ENCODE measurements around the gene UBE4B. TPM values are rescaled to one million over a fixed set of nuclear protein-coding genes. Genes with fewer than 3 reads are reported as not detected.

UBE4B gene
- total and polyA plus RNA-seq, 2 donors (not counting 1 experiment from before 2014, with no cell fraction given), result 21.7 to 57.5 TPM

DNA sequence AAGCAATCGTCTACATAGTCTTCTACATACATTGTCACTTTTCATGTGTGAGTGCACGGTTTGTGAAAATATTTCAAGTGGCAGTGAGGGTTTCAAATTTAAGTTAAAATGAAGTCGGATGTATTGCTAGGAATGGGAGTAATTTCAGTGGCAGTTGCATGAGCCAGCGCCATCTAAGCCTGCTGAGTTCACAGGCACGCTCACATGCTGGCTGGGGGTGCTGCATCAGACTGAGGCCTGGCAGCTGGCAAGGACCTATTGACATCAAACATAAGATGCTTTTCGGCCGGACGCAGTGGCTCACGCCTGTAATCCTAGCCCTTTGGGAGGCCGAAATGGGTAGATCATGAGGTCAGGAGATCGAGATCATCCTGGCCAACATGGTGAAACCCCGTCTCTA lies 80.7 kb downstream of the UBE4B start:
- no peaks in the 10 kb centered on the region for H3K4me1 Mint-ChIP-seq
- H3K36me3 ChIP-seq (replicated peaks in 1 of 2; ENCODE audit: control extremely low read depth in 1 of 2, control insufficient read depth in 1 of 2, extremely low read depth in 1 of 2, insufficient read depth in 2 of 2, low read length in 1 of 2), result peaks cover 0 to 37% of the 10 kb centered on the region in 2 experiments
- H3K27me3 ChIP-seq (replicated peaks in 1 of 4; ENCODE audit: control extremely low read depth in 1 of 4, control insufficient read depth in 3 of 4, insufficient read depth in 4 of 4, low read length in 3 of 4), result no peaks in the 10 kb centered on the region
- H4K20me1 ChIP-seq (ENCODE audit: control insufficient read depth, insufficient read depth, low read length, poor library complexity, severe bottlenecking), result no peaks in the 10 kb centered on the region
- no peak overlapping the region for H3K4me3 Mint-ChIP-seq
- H3K27me3 Mint-ChIP-seq, result no peaks in the 10 kb centered on the region
- H3K27ac Mint-ChIP-seq, result no peak overlapping the region
- H3K9me3 Mint-ChIP-seq (ENCODE audit: insufficient read depth), result no peaks in the 10 kb centered on the region
- H3K79me2 ChIP-seq (ENCODE audit: control insufficient read depth, insufficient read depth, low read length), result peaks cover 5% of the 10 kb centered on the region
- ChIA-PET POLR2A (no interaction called here), CTCF (no interaction called here)
- ATAC-seq (ENCODE audit: low read depth) (no peak), DNase-seq (no peak)
- WGBS (ENCODE audit: insufficient coverage), result 96% methylated on average over 9 of the region's 12 CpGs
- no peak overlapping the region for H3K4me2 ChIP-seq (replicated peaks; ENCODE audit: low read depth, low read length, poor library complexity, severe bottlenecking)
- no peaks in the 10 kb centered on the region for H3K9me3 ChIP-seq (ENCODE audit: control extremely low read depth in 1 of 3, control insufficient read depth in 2 of 3, insufficient read depth in 1 of 3, low read length in 2 of 3)
- intact Hi-C loops (cut with micrococcal nuclease), result no loop called here
- H3K9ac ChIP-seq (ENCODE audit: low read length), result no peak overlapping the region
- H2AFZ ChIP-seq (ENCODE audit: insufficient read depth, low read depth, low read length, poor library complexity, severe bottlenecking), result no peak overlapping the region
- TF ChIP-seq, protein P1, sequence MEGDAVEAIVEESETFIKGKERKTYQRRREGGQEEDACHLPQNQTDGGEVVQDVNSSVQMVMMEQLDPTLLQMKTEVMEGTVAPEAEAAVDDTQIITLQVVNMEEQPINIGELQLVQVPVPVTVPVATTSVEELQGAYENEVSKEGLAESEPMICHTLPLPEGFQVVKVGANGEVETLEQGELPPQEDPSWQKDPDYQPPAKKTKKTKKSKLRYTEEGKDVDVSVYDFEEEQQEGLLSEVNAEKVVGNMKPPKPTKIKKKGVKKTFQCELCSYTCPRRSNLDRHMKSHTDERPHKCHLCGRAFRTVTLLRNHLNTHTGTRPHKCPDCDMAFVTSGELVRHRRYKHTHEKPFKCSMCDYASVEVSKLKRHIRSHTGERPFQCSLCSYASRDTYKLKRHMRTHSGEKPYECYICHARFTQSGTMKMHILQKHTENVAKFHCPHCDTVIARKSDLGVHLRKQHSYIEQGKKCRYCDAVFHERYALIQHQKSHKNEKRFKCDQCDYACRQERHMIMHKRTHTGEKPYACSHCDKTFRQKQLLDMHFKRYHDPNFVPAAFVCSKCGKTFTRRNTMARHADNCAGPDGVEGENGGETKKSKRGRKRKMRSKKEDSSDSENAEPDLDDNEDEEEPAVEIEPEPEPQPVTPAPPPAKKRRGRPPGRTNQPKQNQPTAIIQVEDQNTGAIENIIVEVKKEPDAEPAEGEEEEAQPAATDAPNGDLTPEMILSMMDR (IDR thresholded peaks at IDR 0.05), result no peak
- TF ChIP-seq EZH2 (IDR thresholded peaks at IDR 0.05; ENCODE audit: borderline replicate concordance, insufficient read depth, low read depth, low read length, poor library complexity, severe bottlenecking), result no peak
- H3K27ac ChIP-seq (ENCODE audit: low read length in 2 of 2), result no peak overlapping the region
- no peak overlapping the region for H3K4me3 ChIP-seq (ENCODE audit: control extremely low read depth in 1 of 5, extremely low read depth in 1 of 5, insufficient read depth in 1 of 5, low read depth in 2 of 5, low read length in 4 of 5)
- no peaks in the 10 kb centered on the region for H3K4me1 ChIP-seq (ENCODE audit: control insufficient read depth in 2 of 2, insufficient read depth in 2 of 2, low read length in 2 of 2)

DNA sequence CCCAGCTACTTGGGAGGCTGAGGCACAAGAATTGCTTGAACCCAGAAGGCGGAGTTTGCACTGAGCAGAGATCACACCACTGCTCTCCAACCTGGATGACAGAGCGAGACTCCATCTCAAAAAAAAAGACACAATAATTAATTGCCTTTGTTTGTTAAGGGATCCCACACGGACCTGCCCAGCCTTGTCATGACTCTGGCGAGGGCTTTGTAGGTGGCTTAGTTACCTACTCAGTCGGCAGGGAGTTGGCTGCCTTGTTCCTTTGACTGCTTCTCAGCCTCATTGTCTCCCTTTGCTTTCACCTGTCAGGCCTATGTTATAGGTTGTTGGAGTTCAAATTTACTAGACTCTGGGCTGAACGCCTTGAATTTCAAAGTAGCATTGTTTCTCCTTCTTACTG lies 82.0 kb downstream of the UBE4B start:
- no peak for ATAC-seq (ENCODE audit: low read depth)
- CTCF ChIA-PET, result no interaction called here

More for the DNA sequence above, 82.0 kb downstream of the UBE4B start:
- no peak for TF ChIP-seq EZH2 (IDR thresholded peaks at IDR 0.05; ENCODE audit: borderline replicate concordance, insufficient read depth, low read depth, low read length, poor library complexity, severe bottlenecking)
- TF ChIP-seq, protein P1 (IDR thresholded peaks at IDR 0.05), result no peak
- Histone ChIP-seq H3K9ac (ENCODE audit: low read length) (no peak overlapping the region), H3K27ac (ENCODE audit: low read length in 2 of 2) (no peak overlapping the region), H3K4me2 (replicated peaks; ENCODE audit: low read depth, low read length, poor library complexity, severe bottlenecking) (no peak overlapping the region), H3K9me3 (ENCODE audit: control extremely low read depth in 1 of 3, control insufficient read depth in 2 of 3, insufficient read depth in 1 of 3, low read length in 2 of 3) (no peaks in the 10 kb centered on the region), H3K27me3 (replicated peaks in 1 of 4; ENCODE audit: control extremely low read depth in 1 of 4, control insufficient read depth in 3 of 4, insufficient read depth in 4 of 4, low read length in 3 of 4) (no peaks in the 10 kb centered on the region), H3K4me3 (ENCODE audit: control extremely low read depth in 1 of 5, extremely low read depth in 1 of 5, insufficient read depth in 1 of 5, low read depth in 2 of 5, low read length in 4 of 5) (no peak overlapping the region), H4K20me1 (ENCODE audit: control insufficient read depth, insufficient read depth, low read length, poor library complexity, severe bottlenecking) (no peaks in the 10 kb centered on the region), H3K36me3 (replicated peaks in 1 of 2; ENCODE audit: control extremely low read depth in 1 of 2, control insufficient read depth in 1 of 2, extremely low read depth in 1 of 2, insufficient read depth in 2 of 2, low read length in 1 of 2) (peaks cover 4 to 33% of the 10 kb centered on the region in 2 experiments), H2AFZ (ENCODE audit: insufficient read depth, low read depth, low read length, poor library complexity, severe bottlenecking) (no peak overlapping the region), H3K79me2 (ENCODE audit: control insufficient read depth, insufficient read depth, low read length) (peaks cover 2% of the 10 kb centered on the region), H3K4me1 (ENCODE audit: control insufficient read depth in 2 of 2, insufficient read depth in 2 of 2, low read length in 2 of 2) (no peaks in the 10 kb centered on the region)
- 100% methylated on average over 3 of the region's 6 CpGs for WGBS (ENCODE audit: insufficient coverage)
- POLR2A ChIA-PET, result no interaction called here
- intact Hi-C loops (cut with micrococcal nuclease), result no loop called here
- Mint-ChIP-seq H3K27ac (no peak overlapping the region), H3K9me3 (ENCODE audit: insufficient read depth) (no peaks in the 10 kb centered on the region), H3K4me1 (no peaks in the 10 kb centered on the region), H3K27me3 (no peaks in the 10 kb centered on the region), H3K4me3 (no peak overlapping the region)
- DNase-seq, result no peak

All from B cell (primary cell).